HepG2 (cell line): ENCODE measurements around the gene RAB40C. TPM values are rescaled to one million over a fixed set of nuclear protein-coding genes. Genes with fewer than 3 reads are reported as not detected.

Experiments used
- ASH2L ChIP-seq: fragments of 300-600, 200-600 bp; sonication (generic); IDR thresholded peaks from 2 replicates; pipeline ENCODE4 v1.7.0; 2017; ENCODE audit warnings: low read depth, mild to moderate bottlenecking, moderate library complexity, mixed read lengths, low read length; ENCODE audit not compliant: insufficient read length
- CEBPB ChIP-seq: IDR thresholded peaks from 2 replicates; pipeline ENCODE4 v1.6.1; 2011; ENCODE audit warnings: low read depth, low read length, improper control_type of control experiment, borderline replicate concordance
- EP300 ChIP-seq, 3 experiments: sonication (generic) in 1 of 3; formaldehyde crosslinking in 1 of 3; IDR thresholded peaks; 2 replicates each; pipeline versions ENCODE4 v1.5.1 to v1.6.1; 2011 to 2020; ENCODE audit warnings: low read depth in 2 of 3, low read length in 2 of 3, borderline replicate concordance in 1 of 3, improper control_type of control experiment in 1 of 3, mild to moderate bottlenecking in 1 of 3, missing genetic modification reagents in 1 of 3, moderate library complexity in 1 of 3
- HDAC2 ChIP-seq: sonication (generic); formaldehyde crosslinking; IDR thresholded peaks from 2 replicates; pipeline ENCODE4 v1.4.0; 2020; ENCODE audit warnings: missing genetic modification reagents
- HMG20A ChIP-seq: IDR thresholded peaks from 2 replicates; pipeline ENCODE4 v1.6.1; 2016; ENCODE audit warnings: borderline replicate concordance
- HNF4A ChIP-seq: sonication (generic); formaldehyde crosslinking; IDR thresholded peaks from 2 replicates; pipeline ENCODE4 v1.4.0; 2020; ENCODE audit warnings: missing genetic modification reagents
- HNRNPK ChIP-seq: fragments of 200-400 bp; formaldehyde crosslinking; IDR thresholded peaks from 2 replicates; pipeline ENCODE4 v1.6.1; 2018; ENCODE audit warnings: low read length, low read depth, moderate library complexity, mild to moderate bottlenecking; ENCODE audit not compliant: poor library complexity, severe bottlenecking
- KLF6 ChIP-seq: IDR thresholded peaks from 2 replicates; pipeline ENCODE4 v1.8.0; 2016; ENCODE audit warnings: missing biosample characterization, missing genetic modification reagents
- NFIC ChIP-seq: IDR thresholded peaks from 2 replicates; pipeline ENCODE4 v1.6.1; 2012; ENCODE audit warnings: mild to moderate bottlenecking, low read length, inconsistent platforms
- NR1H2 ChIP-seq: sonication (generic); formaldehyde crosslinking; IDR thresholded peaks from 2 replicates; pipeline ENCODE4 v1.8.1; 2022; ENCODE audit warnings: low read depth, missing genetic modification reagents, borderline replicate concordance
- RFX5 ChIP-seq: IDR thresholded peaks from 2 replicates; pipeline ENCODE4 v1.6.1; 2011; ENCODE audit warnings: low read depth, low read length, improper control_type of control experiment
- SOX13 ChIP-seq, 3 experiments: fragments of 450-650 bp in 1 of 3; sonication (generic) in 1 of 3; formaldehyde crosslinking in 1 of 3; IDR thresholded peaks in 2 of 3; conservative IDR thresholded peaks in 1 of 3; 2 replicates each; pipeline versions ENCODE4 v1.5.0 to v1.6.1; 2016 to 2020; ENCODE audit warnings: antibody characterized with exemption in 1 of 3, mild to moderate bottlenecking in 1 of 3, missing compliant biosample characterization in 1 of 3, missing genetic modification reagents in 1 of 3, moderate library complexity in 1 of 3
- TSC22D2 ChIP-seq: sonication (generic); formaldehyde crosslinking; IDR thresholded peaks from 2 replicates; pipeline ENCODE4 v1.5.1; 2020; ENCODE audit warnings: missing genetic modification reagents, mild to moderate bottlenecking, borderline replicate concordance
- YEATS2 ChIP-seq: sonication (generic); formaldehyde crosslinking; IDR thresholded peaks from 2 replicates; pipeline ENCODE4 v1.4.0; 2020; ENCODE audit warnings: missing genetic modification reagents, borderline replicate concordance
- ZC3H13 ChIP-seq: sonication (generic); formaldehyde crosslinking; IDR thresholded peaks from 2 replicates; pipeline ENCODE4 v1.8.1; 2023; ENCODE audit warnings: mild to moderate bottlenecking, missing genetic modification reagents, moderate library complexity
- ZNF138 ChIP-seq: sonication (generic); formaldehyde crosslinking; IDR thresholded peaks from 2 replicates; pipeline ENCODE4 v1.5.0; 2020; ENCODE audit warnings: mild to moderate bottlenecking, low read depth, missing genetic modification reagents
- ZNF234 ChIP-seq: sonication (generic); formaldehyde crosslinking; conservative IDR thresholded peaks from 2 replicates; pipeline ENCODE4 v1.5.1; 2020; ENCODE audit warnings: mild to moderate bottlenecking, missing genetic modification reagents
- ZSCAN29 ChIP-seq: sonication (generic); formaldehyde crosslinking; conservative IDR thresholded peaks from 2 replicates; pipeline ENCODE4 v1.4.0; 2020; ENCODE audit warnings: mild to moderate bottlenecking, missing genetic modification reagents
- polyA plus RNA-seq, 8 experiments: library from polyadenylated mRNA; depleted of rRNA in 3 of 8; stranded (reverse) in 7 of 8; unstranded in 1 of 8; fragments of >200 nt; fragmentation: Illumina TruSeq in 4 of 8; extraction: Trizol in 4 of 8; gene quantifications; 2 replicates each; pipeline versions ENCODE4 v1.2.1 to v1.2.3, GENCODE V29; 2011 to 2016; ENCODE audit warnings: low read depth in 4 of 8, missing spikeins in 1 of 8, mixed read lengths in 1 of 8; ENCODE audit not compliant: insufficient read depth in 1 of 8
- total RNA-seq, 5 experiments: library from RNA; depleted of rRNA; stranded (reverse); fragments of >200 nt; fragmentation: Illumina TruSeq; extraction: Trizol; gene quantifications; 2 replicates each; pipeline ENCODE4 v1.2.3, GENCODE V29; 2016; ENCODE audit warnings: low read depth in 1 of 5
- TF ChIP-seq, protein P1 (sequence below): sonication (generic); formaldehyde crosslinking; IDR thresholded peaks from 2 replicates; pipeline ENCODE4 v1.4.0; 2020; ENCODE audit warnings: missing genetic modification reagents, mild to moderate bottlenecking, borderline replicate concordance
- TF ChIP-seq, protein P2 (sequence below): sonication (generic); formaldehyde crosslinking; IDR thresholded peaks from 2 replicates; pipeline ENCODE4 v1.5.1; 2020; ENCODE audit warnings: mild to moderate bottlenecking, missing genetic modification reagents, moderate library complexity
- TF ChIP-seq, protein P3 (sequence below): sonication (generic); formaldehyde crosslinking; IDR thresholded peaks from 2 replicates; pipeline ENCODE4 v1.4.0; 2020; ENCODE audit warnings: mild to moderate bottlenecking, missing genetic modification reagents, borderline replicate concordance

RAB40C gene
- total and polyA plus RNA-seq, 2 of the 13 experiments (the other 11 are each of a cell fraction or from before 2014, with no cell fraction given), result 7.7 to 11.5 TPM

DNA sequence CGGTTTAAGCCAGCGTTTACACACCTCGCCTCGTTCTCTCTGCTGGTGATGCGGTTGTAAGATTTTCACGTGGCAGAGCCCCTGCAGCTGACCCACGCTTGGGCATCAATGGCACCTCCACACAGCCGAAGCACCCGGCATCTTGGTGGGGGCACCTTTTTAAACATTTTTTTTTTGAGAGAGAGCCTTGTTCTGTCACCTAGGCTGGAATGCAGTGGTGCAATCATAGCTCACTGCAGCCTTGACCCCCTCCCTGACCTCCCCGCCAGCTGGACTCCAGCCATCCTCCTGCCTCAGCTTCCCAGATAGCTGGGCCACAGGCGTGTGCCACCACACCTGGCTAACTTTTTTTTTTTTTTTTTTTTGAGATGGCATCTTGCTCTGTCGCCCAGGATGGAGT is 64.2 kb downstream of the RAB40C start (continued):
- TF ChIP-seq KLF6 (CRISPR knock-in tag) (no peak), ASH2L (peak; percentile 25), ZSCAN29 (no peak), CEBPB (peak; percentile 81), ZC3H13 (CRISPR knock-in tag) (no peak), ZNF138 (no peak), HMG20A (CRISPR knock-in tag) (peak; percentile 19; the same call in 1 of the 2 replicates), HNRNPK (no peak), TSC22D2 (CRISPR knock-in tag) (no peak), RFX5 (no peak), ZNF234 (no peak), NFIC (no peak), EP300 (IDR thresholded peaks at IDR 0.05; ENCODE audit: low read depth in 2 of 2, low read length in 2 of 2) (peak in 1 of 2 experiments; percentile 38; a peak in 1 of 4 replicates), EP300 (CRISPR knock-in tag; IDR thresholded peaks at IDR 0.05; ENCODE audit: borderline replicate concordance) (no peak), HDAC2 (0 out of 2 replicates have a peak, but pooled peaks have one; percentile 29), YEATS2 (CRISPR knock-in tag) (peak; percentile 19; the same call in 1 of the 2 replicates), NR1H2 (CRISPR knock-in tag) (no peak), SOX13 (IDR thresholded peaks at IDR 0.05) (no peak), SOX13 (CRISPR knock-in tag; conservative IDR thresholded peaks at IDR 0.05 in 1 of 2, IDR thresholded peaks at IDR 0.05 in 1 of 2) (peak in 1 of 2 experiments; percentile 21; a peak in 2 of 4 replicates), HNF4A (CRISPR knock-in tag) (no peak)
- TF ChIP-seq, protein P1, sequence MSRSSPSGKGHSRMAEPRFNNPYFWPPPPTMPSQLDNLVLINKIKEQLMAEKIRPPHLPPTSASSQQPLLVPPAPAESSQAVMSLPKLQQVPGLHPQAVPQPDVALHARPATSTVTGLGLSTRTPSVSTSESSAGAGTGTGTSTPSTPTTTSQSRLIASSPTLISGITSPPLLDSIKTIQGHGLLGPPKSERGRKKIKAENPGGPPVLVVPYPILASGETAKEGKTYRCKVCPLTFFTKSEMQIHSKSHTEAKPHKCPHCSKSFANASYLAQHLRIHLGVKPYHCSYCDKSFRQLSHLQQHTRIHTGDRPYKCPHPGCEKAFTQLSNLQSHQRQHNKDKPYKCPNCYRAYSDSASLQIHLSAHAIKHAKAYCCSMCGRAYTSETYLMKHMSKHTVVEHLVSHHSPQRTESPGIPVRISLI, result peak; percentile 84
- TF ChIP-seq, protein P2, sequence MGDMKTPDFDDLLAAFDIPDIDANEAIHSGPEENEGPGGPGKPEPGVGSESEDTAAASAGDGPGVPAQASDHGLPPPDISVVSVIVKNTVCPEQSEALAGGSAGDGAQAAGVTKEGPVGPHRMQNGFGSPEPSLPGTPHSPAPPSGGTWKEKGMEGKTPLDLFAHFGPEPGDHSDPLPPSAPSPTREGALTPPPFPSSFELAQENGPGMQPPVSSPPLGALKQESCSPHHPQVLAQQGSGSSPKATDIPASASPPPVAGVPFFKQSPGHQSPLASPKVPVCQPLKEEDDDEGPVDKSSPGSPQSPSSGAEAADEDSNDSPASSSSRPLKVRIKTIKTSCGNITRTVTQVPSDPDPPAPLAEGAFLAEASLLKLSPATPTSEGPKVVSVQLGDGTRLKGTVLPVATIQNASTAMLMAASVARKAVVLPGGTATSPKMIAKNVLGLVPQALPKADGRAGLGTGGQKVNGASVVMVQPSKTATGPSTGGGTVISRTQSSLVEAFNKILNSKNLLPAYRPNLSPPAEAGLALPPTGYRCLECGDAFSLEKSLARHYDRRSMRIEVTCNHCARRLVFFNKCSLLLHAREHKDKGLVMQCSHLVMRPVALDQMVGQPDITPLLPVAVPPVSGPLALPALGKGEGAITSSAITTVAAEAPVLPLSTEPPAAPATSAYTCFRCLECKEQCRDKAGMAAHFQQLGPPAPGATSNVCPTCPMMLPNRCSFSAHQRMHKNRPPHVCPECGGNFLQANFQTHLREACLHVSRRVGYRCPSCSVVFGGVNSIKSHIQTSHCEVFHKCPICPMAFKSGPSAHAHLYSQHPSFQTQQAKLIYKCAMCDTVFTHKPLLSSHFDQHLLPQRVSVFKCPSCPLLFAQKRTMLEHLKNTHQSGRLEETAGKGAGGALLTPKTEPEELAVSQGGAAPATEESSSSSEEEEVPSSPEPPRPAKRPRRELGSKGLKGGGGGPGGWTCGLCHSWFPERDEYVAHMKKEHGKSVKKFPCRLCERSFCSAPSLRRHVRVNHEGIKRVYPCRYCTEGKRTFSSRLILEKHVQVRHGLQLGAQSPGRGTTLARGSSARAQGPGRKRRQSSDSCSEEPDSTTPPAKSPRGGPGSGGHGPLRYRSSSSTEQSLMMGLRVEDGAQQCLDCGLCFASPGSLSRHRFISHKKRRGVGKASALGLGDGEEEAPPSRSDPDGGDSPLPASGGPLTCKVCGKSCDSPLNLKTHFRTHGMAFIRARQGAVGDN, result peak; percentile 63
- TF ChIP-seq, protein P3, sequence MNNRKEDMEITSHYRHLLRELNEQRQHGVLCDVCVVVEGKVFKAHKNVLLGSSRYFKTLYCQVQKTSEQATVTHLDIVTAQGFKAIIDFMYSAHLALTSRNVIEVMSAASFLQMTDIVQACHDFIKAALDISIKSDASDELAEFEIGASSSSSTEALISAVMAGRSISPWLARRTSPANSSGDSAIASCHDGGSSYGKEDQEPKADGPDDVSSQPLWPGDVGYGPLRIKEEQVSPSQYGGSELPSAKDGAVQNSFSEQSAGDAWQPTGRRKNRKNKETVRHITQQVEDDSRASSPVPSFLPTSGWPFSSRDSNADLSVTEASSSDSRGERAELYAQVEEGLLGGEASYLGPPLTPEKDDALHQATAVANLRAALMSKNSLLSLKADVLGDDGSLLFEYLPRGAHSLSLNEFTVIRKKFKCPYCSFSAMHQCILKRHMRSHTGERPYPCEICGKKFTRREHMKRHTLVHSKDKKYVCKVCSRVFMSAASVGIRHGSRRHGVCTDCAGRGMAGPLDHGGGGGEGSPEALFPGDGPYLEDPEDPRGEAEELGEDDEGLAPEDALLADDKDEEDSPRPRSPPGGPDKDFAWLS (CRISPR knock-in tag), result no peak
